Cardiac fibroblast (primary cell): ENCODE data around the gene PROZ.

Experiments used
- DNase-seq, 2 donors: peaks; one replicate each; pipeline versions ENCODE4 v3.0.0 to v3.0.0-alpha.2; 2010; ENCODE audit warnings: low read depth in 2 of 2
- H3K4me3 ChIP-seq, 2 donors: replicated peaks in 1 of 2; 1 replicate in 1 of 2; 2 replicates in 1 of 2; pipeline ENCODE4 v1.5.1; 2011; ENCODE audit warnings: low read depth in 2 of 2, low read length in 2 of 2, mild to moderate bottlenecking in 2 of 2, moderate library complexity in 1 of 2
- CTCF ChIP-seq: IDR thresholded peaks from one replicate; pipeline ENCODE4 v1.5.1; 2011; ENCODE audit warnings: low read depth, mild to moderate bottlenecking, low read length, inconsistent platforms

Gene PROZ

GRCh38 chr13:113153810-113154748, 4.4 kb upstream of the PROZ start:
- no peak for TF ChIP-seq CTCF
- DNase-seq: peak; percentile 72 to 76
- H3K4me3 ChIP-seq: peak overlapping the region; percentile 22 to 33

GRCh38 chr13:113155201-113155600, 3.2 kb upstream of the PROZ start:
- DNase-seq: no peak
- no peak for TF ChIP-seq CTCF
- H3K4me3 ChIP-seq: no peak overlapping the region

- peak in 1 of 2 donors; percentile 5 for DNase-seq
- no peak for TF ChIP-seq CTCF
- no peak overlapping the region for H3K4me3 ChIP-seq
These were observed 2.3 kb upstream of the PROZ start for GRCh38 chr13:113155982-113156655.

GRCh38 chr13:113157206-113157928, 1.1 kb upstream of the PROZ start:
- no peak overlapping the region for H3K4me3 ChIP-seq
- no peak for TF ChIP-seq CTCF
- DNase-seq: peak in 1 of 2 donors; percentile 9

GRCh38 chr13:113158946-113159345, 498 bp downstream of the PROZ start:
- DNase-seq: no peak
- TF ChIP-seq CTCF: no peak
- no peak overlapping the region for H3K4me3 ChIP-seq

- TF ChIP-seq CTCF: no peak
- DNase-seq: no peak
- no peak overlapping the region for H3K4me3 ChIP-seq
These were observed 1.3 kb downstream of the PROZ start for GRCh38 chr13:113159701-113160100.
